GM12874 (cell line): ENCODE measurements around the gene SLC16A11.

Experiments used
- TF ChIP-seq, protein P1 (sequence below): IDR thresholded peaks from 2 replicates; pipeline ENCODE4 v1.5.1; 2011; ENCODE audit warnings: low read depth, mild to moderate bottlenecking, control low read depth, low read length, moderate library complexity; ENCODE audit not compliant: insufficient read depth

The SLC16A11 gene

DNA sequence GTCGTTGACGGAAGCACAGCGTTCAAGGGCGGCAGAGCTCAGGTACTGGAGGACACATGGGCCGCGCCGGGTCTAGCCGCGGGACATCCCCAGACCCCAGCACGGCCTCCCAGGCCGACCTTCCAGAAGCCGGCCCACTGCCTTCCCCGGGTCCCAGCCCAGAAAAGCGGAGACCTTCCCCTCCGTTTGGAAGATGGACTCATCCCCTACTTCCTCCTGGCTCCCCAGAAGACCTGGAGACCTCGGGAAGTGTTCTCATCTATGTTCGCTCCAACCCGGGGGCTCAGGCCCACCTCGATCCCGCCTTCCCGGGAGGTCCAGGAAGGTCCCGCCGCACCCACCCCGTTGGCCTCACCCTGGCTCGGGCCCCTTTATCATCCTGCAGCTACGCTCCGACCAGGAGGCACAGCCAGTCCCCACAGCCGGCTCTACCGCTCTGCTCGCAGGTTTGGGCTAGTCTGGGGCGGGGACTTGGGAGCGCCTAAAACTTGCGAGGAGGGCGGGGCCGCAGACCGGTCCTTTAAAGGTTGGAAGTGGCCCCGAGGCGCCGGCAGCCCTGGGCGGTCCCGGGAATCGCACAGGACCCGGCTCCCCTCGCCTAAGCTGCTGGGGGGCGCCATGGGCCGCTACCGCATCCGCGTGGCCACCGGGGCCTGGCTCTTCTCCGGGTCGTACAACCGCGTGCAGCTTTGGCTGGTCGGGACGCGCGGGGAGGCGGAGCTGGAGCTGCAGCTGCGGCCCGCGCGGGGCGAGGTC is 48.2 kb downstream of the SLC16A11 start, which contains the start of gene ALOX12:
TSS of gene ALOX12 (plus strand) at position 550 of the 756 bp plus-strand sequence. CDS start at position 619, 69 bp downstream.
- TF ChIP-seq, protein P1, sequence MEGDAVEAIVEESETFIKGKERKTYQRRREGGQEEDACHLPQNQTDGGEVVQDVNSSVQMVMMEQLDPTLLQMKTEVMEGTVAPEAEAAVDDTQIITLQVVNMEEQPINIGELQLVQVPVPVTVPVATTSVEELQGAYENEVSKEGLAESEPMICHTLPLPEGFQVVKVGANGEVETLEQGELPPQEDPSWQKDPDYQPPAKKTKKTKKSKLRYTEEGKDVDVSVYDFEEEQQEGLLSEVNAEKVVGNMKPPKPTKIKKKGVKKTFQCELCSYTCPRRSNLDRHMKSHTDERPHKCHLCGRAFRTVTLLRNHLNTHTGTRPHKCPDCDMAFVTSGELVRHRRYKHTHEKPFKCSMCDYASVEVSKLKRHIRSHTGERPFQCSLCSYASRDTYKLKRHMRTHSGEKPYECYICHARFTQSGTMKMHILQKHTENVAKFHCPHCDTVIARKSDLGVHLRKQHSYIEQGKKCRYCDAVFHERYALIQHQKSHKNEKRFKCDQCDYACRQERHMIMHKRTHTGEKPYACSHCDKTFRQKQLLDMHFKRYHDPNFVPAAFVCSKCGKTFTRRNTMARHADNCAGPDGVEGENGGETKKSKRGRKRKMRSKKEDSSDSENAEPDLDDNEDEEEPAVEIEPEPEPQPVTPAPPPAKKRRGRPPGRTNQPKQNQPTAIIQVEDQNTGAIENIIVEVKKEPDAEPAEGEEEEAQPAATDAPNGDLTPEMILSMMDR = no peak

GRCh38 chr17:6994666-6995256 is 49.1 kb downstream of the SLC16A11 start:
- TF ChIP-seq, protein P1 = no peak

- TF ChIP-seq, protein P1 = no peak
Observed at GRCh38 chr17:6994118-6994598, 49.7 kb downstream of the SLC16A11 start.
